CD8-positive, alpha-beta memory T cell (primary cell): ENCODE measurements around the gene OBSCN. TPM values are rescaled to one million over a fixed set of nuclear protein-coding genes. Genes with fewer than 3 reads are reported as not detected.

Source experiments
- CTCF ChIA-PET: fragments of 350-600 bp; sonication (Branson Sonifier 250); formaldehyde crosslinking; loops from one replicate; lab custom pipeline; 2021; ENCODE audit warnings: antibody characterized with exemption; lab: Charles Lee
- POLR2A ChIA-PET: fragments of 350-600 bp; sonication (Branson Sonifier 250); formaldehyde crosslinking; loops from one replicate; lab custom pipeline; 2021; ENCODE audit warnings: antibody characterized with exemption; lab: Charles Lee
- DNase-seq, 5 donors: peaks; one replicate each; pipeline versions ENCODE4 v3.0.0 to v3.0.0-alpha.2; 2020 to 2022; ENCODE audit warnings: mixed read lengths in 1 of 5
- H3K27ac ChIP-seq: one replicate; pipeline ENCODE4 v1.7.0; 2013; ENCODE audit warnings: low read depth, mild to moderate bottlenecking, low read length, moderate library complexity
- H3K27me3 ChIP-seq: 2 replicates; pipeline ENCODE4 v1.7.0; 2013; ENCODE audit warnings: low read length, mild to moderate bottlenecking; ENCODE audit not compliant: insufficient read depth, poor library complexity, severe bottlenecking
- H3K36me3 ChIP-seq: 2 replicates; pipeline ENCODE4 v1.7.0; 2013; ENCODE audit warnings: mild to moderate bottlenecking, low read length, moderate library complexity; ENCODE audit not compliant: insufficient read depth
- H3K4me1 ChIP-seq: 2 replicates; pipeline ENCODE4 v1.7.0; 2013; ENCODE audit warnings: mild to moderate bottlenecking, low read length, moderate library complexity; ENCODE audit not compliant: insufficient read depth
- H3K4me3 ChIP-seq: 2 replicates; pipeline ENCODE4 v1.7.0; 2013; ENCODE audit warnings: mild to moderate bottlenecking, low read length
- H3K9me3 ChIP-seq: 2 replicates; pipeline ENCODE4 v1.7.0; 2013; ENCODE audit warnings: mild to moderate bottlenecking, low read length
- H3K27ac Mint-ChIP-seq, 8 donors: one replicate each; pipeline ENCODE4 v1.8.0; 2020 to 2021; ENCODE audit warnings: mixed read lengths in 8 of 8, mild to moderate bottlenecking in 6 of 8, inconsistent platforms in 3 of 8, moderate library complexity in 3 of 8
- H3K27me3 Mint-ChIP-seq, 2 donors: one replicate each; pipeline ENCODE4 v1.8.0; 2020 to 2021; ENCODE audit warnings: mixed read lengths in 2 of 2, mild to moderate bottlenecking in 1 of 2, moderate library complexity in 1 of 2
- H3K36me3 Mint-ChIP-seq, 3 donors: one replicate each; pipeline ENCODE4 v1.8.0; 2020 to 2021; ENCODE audit warnings: mixed read lengths in 3 of 3, inconsistent platforms in 1 of 3, mild to moderate bottlenecking in 1 of 3
- H3K4me1 Mint-ChIP-seq, 3 donors: one replicate each; pipeline ENCODE4 v1.8.0; 2020 to 2021; ENCODE audit warnings: mixed read lengths in 3 of 3, inconsistent platforms in 1 of 3, mild to moderate bottlenecking in 1 of 3
- H3K4me3 Mint-ChIP-seq, 7 donors: one replicate each; pipeline ENCODE4 v1.8.0; 2020 to 2021; ENCODE audit warnings: mixed read lengths in 7 of 7, mild to moderate bottlenecking in 6 of 7, moderate library complexity in 4 of 7, inconsistent platforms in 2 of 7
- H3K9me3 Mint-ChIP-seq, 5 donors: one replicate each; pipeline ENCODE4 v1.8.0; 2020 to 2022; ENCODE audit warnings: mixed read lengths in 5 of 5, mild to moderate bottlenecking in 3 of 5, moderate library complexity in 2 of 5, inconsistent platforms in 1 of 5
- polyA plus RNA-seq: library from polyadenylated mRNA; unstranded; fragments of 300-500 nt; fragmentation: Illumina TruSeq; gene quantifications from one replicate; pipeline ENCODE4 v1.2.3, GENCODE V29; 2021
- total RNA-seq, 2 experiments: library from RNA; stranded (reverse); gene quantifications; one replicate each; pipeline ENCODE4 v1.2.3, GENCODE V29; 2021

Gene OBSCN
- total and polyA plus RNA-seq, 3 experiments from 2014 or later: 3.0 to 13.6 (median 10.9) TPM

- Mint-ChIP-seq H3K36me3 (peaks cover 0 to 2% (median 0%) of the 10 kb centered on the region in 3 donors), H3K27me3 (no peaks in the 10 kb centered on the region), H3K27ac (peak overlapping the region in 4 of 8 donors; percentile 43 to 64 (median 51)), H3K9me3 (no peaks in the 10 kb centered on the region), H3K4me3 (no peak overlapping the region), H3K4me1 (peaks cover 23 to 46% (median 32%) of the 10 kb centered on the region in 3 donors)
- no peak for DNase-seq
- Histone ChIP-seq H3K27me3 (no peaks in the 10 kb centered on the region), H3K27ac (no peak overlapping the region), H3K36me3 (no peaks in the 10 kb centered on the region), H3K9me3 (no peaks in the 10 kb centered on the region), H3K4me1 (peaks cover 35% of the 10 kb centered on the region), H3K4me3 (no peak overlapping the region)
- POLR2A ChIA-PET: no interaction called here
- CTCF ChIA-PET: interaction anchor here (1.5 kb wide), 1 partner anchor 16 kb away, joined by 3 read pairs; no protein-coding TSS in a partner anchor
Observed at GRCh38 chr1:228162286-228163006, 45.4 kb upstream of the OBSCN start.

- DNase-seq: no peak
- Histone ChIP-seq H3K4me3 (no peak overlapping the region), H3K36me3 (no peaks in the 10 kb centered on the region), H3K27ac (no peak overlapping the region), H3K9me3 (no peaks in the 10 kb centered on the region), H3K4me1 (peaks cover 35% of the 10 kb centered on the region), H3K27me3 (no peaks in the 10 kb centered on the region)
- no peaks in the 10 kb centered on the region for H3K9me3 Mint-ChIP-seq
- H3K4me1 Mint-ChIP-seq: peaks cover 23 to 52% (median 38%) of the 10 kb centered on the region in 3 donors
- no peaks in the 10 kb centered on the region for H3K27me3 Mint-ChIP-seq
- POLR2A ChIA-PET: interaction anchor here (4.8 kb wide), 1 partner anchor 23 kb away, joined by 69 read pairs; the partner anchor contains the start of gene GUK1
- H3K36me3 Mint-ChIP-seq: peaks cover 0 to 6% (median 2%) of the 10 kb centered on the region in 3 donors
- CTCF ChIA-PET: interaction anchor here (1.1 kb wide), 1 partner anchor 33 kb away, joined by 3 read pairs; no protein-coding TSS in a partner anchor
- H3K4me3 Mint-ChIP-seq: no peak overlapping the region
- peak overlapping the region in 5 of 8 donors; percentile 71 to 99 (median 96) for H3K27ac Mint-ChIP-seq
Observed at GRCh38 chr1:228163007-228163753, 44.7 kb upstream of the OBSCN start.

- H3K9me3 ChIP-seq: no peaks in the 10 kb centered on the region
- H3K4me1 ChIP-seq: peaks cover 35% of the 10 kb centered on the region
- Mint-ChIP-seq H3K4me1 (peaks cover 23 to 58% (median 44%) of the 10 kb centered on the region in 3 donors), H3K27me3 (no peaks in the 10 kb centered on the region), H3K27ac (peak overlapping the region; percentile 86 to 99 (median 96)), H3K9me3 (no peaks in the 10 kb centered on the region), H3K36me3 (peaks cover 0 to 11% (median 2%) of the 10 kb centered on the region in 3 donors), H3K4me3 (peak overlapping the region; percentile 24 to 71 (median 50))
- H3K4me3 ChIP-seq: no peak overlapping the region
- H3K36me3 ChIP-seq: no peaks in the 10 kb centered on the region
- POLR2A ChIA-PET: interaction anchor here (4.8 kb wide), 1 partner anchor 24 kb away, joined by 69 read pairs; the partner anchor contains the start of gene GUK1
- CTCF ChIA-PET: interaction anchor here (1.1 to 3.5 kb wide), 3 partner anchors 26 to 294 kb away, joined by 3 to 57 read pairs (median 15); partner anchors contain the start of gene GUK1
- H3K27me3 ChIP-seq: no peaks in the 10 kb centered on the region
- H3K27ac ChIP-seq: no peak overlapping the region
- DNase-seq: no peak
Observed at GRCh38 chr1:228163776-228164519, 43.9 kb upstream of the OBSCN start.

- peak overlapping the region; percentile 89 for H3K4me3 ChIP-seq
- H3K27me3 ChIP-seq: no peaks in the 10 kb centered on the region
- no peaks in the 10 kb centered on the region for H3K36me3 ChIP-seq
- peak overlapping the region; percentile 84 to 94 (median 90) for H3K4me3 Mint-ChIP-seq
- no peaks in the 10 kb centered on the region for H3K9me3 Mint-ChIP-seq
- POLR2A ChIA-PET: interaction anchor here (0.5 to 4.8 kb wide), 9 partner anchors 20 to 1466 kb away, joined by 3 to 69 read pairs (median 4); partner anchors contain the start of genes GUK1 and MRPL55
- no peaks in the 10 kb centered on the region for H3K27me3 Mint-ChIP-seq
- CTCF ChIA-PET: interaction anchor here (0.7 to 8.2 kb wide), 18 partner anchors 8 to 601 kb away, joined by 3 to 59 read pairs (median 5); partner anchors contain the start of genes ARF1 and GUK1
- DNase-seq: no peak
- peak overlapping the region; percentile 82 for H3K27ac ChIP-seq
- H3K27ac Mint-ChIP-seq: peak overlapping the region; percentile 94 to 99 (median 97)
- peaks cover 35% of the 10 kb centered on the region for H3K4me1 ChIP-seq
- H3K4me1 Mint-ChIP-seq: peaks cover 25 to 65% (median 51%) of the 10 kb centered on the region in 3 donors
- peaks cover 0 to 19% (median 2%) of the 10 kb centered on the region in 3 donors for H3K36me3 Mint-ChIP-seq
- H3K9me3 ChIP-seq: no peaks in the 10 kb centered on the region
Observed at GRCh38 chr1:228164561-228165371, 43.1 kb upstream of the OBSCN start.

GRCh38 chr1:228165372-228166169 lies 42.3 kb upstream of the OBSCN start, which contains the start of gene IBA57:
TSS of gene IBA57 (plus strand) at chr1:228165804. CDS start at chr1:228165817, 13 bp downstream.
- CTCF ChIA-PET: interaction anchor here (0.7 to 8.2 kb wide), 21 partner anchors 8 to 601 kb away, joined by 3 to 59 read pairs (median 5); partner anchors contain the start of genes ARF1, GUK1 and MRPL55
- POLR2A ChIA-PET: interaction anchor here (0.5 to 4.8 kb wide), 12 partner anchors 21 to 1466 kb away, joined by 3 to 69 read pairs (median 4); partner anchors contain the start of genes GUK1, MRPL55 and TRIM11

More at GRCh38 chr1:228165372-228166169, 42.3 kb upstream of the OBSCN start, which contains the start of gene IBA57:
- Mint-ChIP-seq H3K36me3 (peaks cover 0 to 25% (median 2%) of the 10 kb centered on the region in 3 donors), H3K4me1 (peaks cover 27 to 65% (median 51%) of the 10 kb centered on the region in 3 donors), H3K27me3 (no peaks in the 10 kb centered on the region), H3K27ac (peak within 1 kb of the TSS; percentile 94 to 99 (median 97)), H3K9me3 (no peaks in the 10 kb centered on the region), H3K4me3 (peak within 1 kb of the TSS; percentile 84 to 95 (median 90))
- no peaks in the 10 kb centered on the region for H3K36me3 ChIP-seq
- H3K4me3 ChIP-seq: peak within 1 kb of the TSS; percentile 89
- peak; percentile 99 to 100 (median 100) for DNase-seq
- H3K27ac ChIP-seq: peak within 1 kb of the TSS; percentile 97
- peaks cover 35% of the 10 kb centered on the region for H3K4me1 ChIP-seq
- H3K9me3 ChIP-seq: no peaks in the 10 kb centered on the region
- H3K27me3 ChIP-seq: no peaks in the 10 kb centered on the region
